PFSK-1 (cell line): ENCODE results near the gene SCML1.

Experiments
- FOXP2 ChIP-seq: optimal IDR thresholded peaks from 2 replicates; pipeline ENCODE3; 2011; ENCODE audit warnings: borderline replicate concordance, control low read depth, inconsistent platforms; ENCODE audit not compliant: insufficient read depth; ENCODE audit errors: extremely low read length, extremely low read depth
- POLR2AphosphoS5 ChIP-seq: IDR thresholded peaks from 2 replicates; pipeline ENCODE4 v1.6.1; 2012; ENCODE audit warnings: low read depth, mild to moderate bottlenecking, control low read depth, low read length, moderate library complexity
- SIN3A ChIP-seq: IDR thresholded peaks from 2 replicates; pipeline ENCODE4 v1.6.1; 2012; ENCODE audit warnings: mild to moderate bottlenecking, low read length, moderate library complexity, borderline replicate concordance; ENCODE audit not compliant: insufficient read depth
- TAF1 ChIP-seq: IDR thresholded peaks from 2 replicates; pipeline ENCODE4 v1.6.1; 2012; ENCODE audit warnings: low read length, control low read depth, borderline replicate concordance; ENCODE audit not compliant: insufficient read depth
- TF ChIP-seq, protein P1 (sequence below), 2 experiments: IDR thresholded peaks; 2 replicates each; pipeline versions ENCODE4 v1.6.1 to v1.8.0; 2011 to 2012; ENCODE audit warnings: low read depth in 2 of 2, low read length in 2 of 2, control low read depth in 1 of 2, inconsistent platforms in 1 of 2, mild to moderate bottlenecking in 1 of 2, moderate library complexity in 1 of 2; ENCODE audit not compliant: insufficient read depth in 1 of 2

GRCh38 chrX:17735406-17735805 is 1.9 kb upstream of the SCML1 start:
- TF ChIP-seq TAF1 (no peak), POLR2AphosphoS5 (no peak), SIN3A (no peak), FOXP2 (no peak)
- TF ChIP-seq, protein P1, sequence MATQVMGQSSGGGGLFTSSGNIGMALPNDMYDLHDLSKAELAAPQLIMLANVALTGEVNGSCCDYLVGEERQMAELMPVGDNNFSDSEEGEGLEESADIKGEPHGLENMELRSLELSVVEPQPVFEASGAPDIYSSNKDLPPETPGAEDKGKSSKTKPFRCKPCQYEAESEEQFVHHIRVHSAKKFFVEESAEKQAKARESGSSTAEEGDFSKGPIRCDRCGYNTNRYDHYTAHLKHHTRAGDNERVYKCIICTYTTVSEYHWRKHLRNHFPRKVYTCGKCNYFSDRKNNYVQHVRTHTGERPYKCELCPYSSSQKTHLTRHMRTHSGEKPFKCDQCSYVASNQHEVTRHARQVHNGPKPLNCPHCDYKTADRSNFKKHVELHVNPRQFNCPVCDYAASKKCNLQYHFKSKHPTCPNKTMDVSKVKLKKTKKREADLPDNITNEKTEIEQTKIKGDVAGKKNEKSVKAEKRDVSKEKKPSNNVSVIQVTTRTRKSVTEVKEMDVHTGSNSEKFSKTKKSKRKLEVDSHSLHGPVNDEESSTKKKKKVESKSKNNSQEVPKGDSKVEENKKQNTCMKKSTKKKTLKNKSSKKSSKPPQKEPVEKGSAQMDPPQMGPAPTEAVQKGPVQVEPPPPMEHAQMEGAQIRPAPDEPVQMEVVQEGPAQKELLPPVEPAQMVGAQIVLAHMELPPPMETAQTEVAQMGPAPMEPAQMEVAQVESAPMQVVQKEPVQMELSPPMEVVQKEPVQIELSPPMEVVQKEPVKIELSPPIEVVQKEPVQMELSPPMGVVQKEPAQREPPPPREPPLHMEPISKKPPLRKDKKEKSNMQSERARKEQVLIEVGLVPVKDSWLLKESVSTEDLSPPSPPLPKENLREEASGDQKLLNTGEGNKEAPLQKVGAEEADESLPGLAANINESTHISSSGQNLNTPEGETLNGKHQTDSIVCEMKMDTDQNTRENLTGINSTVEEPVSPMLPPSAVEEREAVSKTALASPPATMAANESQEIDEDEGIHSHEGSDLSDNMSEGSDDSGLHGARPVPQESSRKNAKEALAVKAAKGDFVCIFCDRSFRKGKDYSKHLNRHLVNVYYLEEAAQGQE (IDR thresholded peaks at IDR 0.05; ENCODE audit: insufficient read depth in 1 of 2, low read depth in 2 of 2, low read length in 2 of 2): no peak
